ENCODE measurements around the gene LSP1. TPM values are rescaled to one million over a fixed set of nuclear protein-coding genes. Genes with fewer than 3 reads are reported as not detected.
A peak's percentile ranks its signal among the peaks of the same experiment; 100 is the strongest.

The LSP1 gene
- total and polyA plus RNA-seq, 5 donors: 7.6 to 18.3 (median 13.8) TPM

GRCh38 chr11:1896468-1896867 is 43.6 kb downstream of the LSP1 start:
- H3K9me3 ChIP-seq (ENCODE audit: control insufficient read depth, low read length): no peaks in the 10 kb centered on the region
- H3K4me3 ChIP-seq (ENCODE audit: low read length): no peak overlapping the region
- WGBS: 55% methylated on average over 10 of the region's 10 CpGs
- no peak for ATAC-seq
- DNase-seq: no peak
- no peak overlapping the region for H3K27ac ChIP-seq (ENCODE audit: low read length)
- intact Hi-C loops (cut with DNase I): loop anchor here in 2 of 4 donors (10.0 kb wide), 2 partner anchors 48 to 52 kb away; partner anchors contain the start of gene MRPL23 (in 1 of the 2)
- H3K27me3 ChIP-seq (ENCODE audit: control insufficient read depth, insufficient read depth): no peaks in the 10 kb centered on the region
- no peaks in the 10 kb centered on the region for H3K4me1 ChIP-seq (ENCODE audit: control insufficient read depth, insufficient read depth, low read length)

GRCh38 chr11:1896923-1897322 is 44.0 kb downstream of the LSP1 start:
- WGBS: 67% methylated on average over 12 of the region's 12 CpGs
- H3K9me3 ChIP-seq (ENCODE audit: control insufficient read depth, low read length): no peaks in the 10 kb centered on the region
- H3K4me3 ChIP-seq (ENCODE audit: low read length): no peak overlapping the region
- H3K27me3 ChIP-seq (ENCODE audit: control insufficient read depth, insufficient read depth): no peaks in the 10 kb centered on the region
- no peak overlapping the region for H3K27ac ChIP-seq (ENCODE audit: low read length)
- ATAC-seq (no peak), DNase-seq (peak in 1 of 3 donors; percentile 32)
- H3K4me1 ChIP-seq (ENCODE audit: control insufficient read depth, insufficient read depth, low read length): no peaks in the 10 kb centered on the region
- intact Hi-C loops (cut with DNase I): loop anchor here in 2 of 4 donors (10.0 kb wide), 2 partner anchors 48 to 52 kb away; partner anchors contain the start of gene MRPL23 (in 1 of the 2)

GRCh38 chr11:1899090-1899489 is 46.2 kb downstream of the LSP1 start:
- Histone ChIP-seq H3K4me1 (ENCODE audit: control insufficient read depth, insufficient read depth, low read length) (no peaks in the 10 kb centered on the region), H3K27ac (ENCODE audit: low read length) (no peak overlapping the region), H3K27me3 (ENCODE audit: control insufficient read depth, insufficient read depth) (no peaks in the 10 kb centered on the region), H3K9me3 (ENCODE audit: control insufficient read depth, low read length) (no peaks in the 10 kb centered on the region), H3K4me3 (ENCODE audit: low read length) (no peak overlapping the region)
- ATAC-seq: no peak
- no peak for DNase-seq
- intact Hi-C loops (cut with DNase I): loop anchor here in 2 of 4 donors (10.0 kb wide), 2 partner anchors 46 to 54 kb away; partner anchors contain the start of gene MRPL23 (in 1 of the 2)
- WGBS: 92% methylated on average over 4 of the region's 4 CpGs

GRCh38 chr11:1899686-1900085 is 46.8 kb downstream of the LSP1 start:
- Histone ChIP-seq H3K4me1 (ENCODE audit: control insufficient read depth, insufficient read depth, low read length) (no peaks in the 10 kb centered on the region), H3K27ac (ENCODE audit: low read length) (no peak overlapping the region), H3K4me3 (ENCODE audit: low read length) (no peak overlapping the region), H3K27me3 (ENCODE audit: control insufficient read depth, insufficient read depth) (no peaks in the 10 kb centered on the region), H3K9me3 (ENCODE audit: control insufficient read depth, low read length) (no peaks in the 10 kb centered on the region)
- no peak for ATAC-seq
- intact Hi-C loops (cut with DNase I): loop anchor here in 2 of 4 donors (10.0 kb wide), 2 partner anchors 45 to 55 kb away; partner anchors contain the start of gene MRPL23 (in 1 of the 2)
- WGBS: 78% methylated on average over 5 of the region's 5 CpGs
- DNase-seq: no peak

GRCh38 chr11:1906181-1906580 is 53.3 kb downstream of the LSP1 start:
- no peak for ATAC-seq
- WGBS: 29% methylated on average over 5 of the region's 5 CpGs
- H3K27me3 ChIP-seq (ENCODE audit: control insufficient read depth, insufficient read depth): no peaks in the 10 kb centered on the region

GRCh38 chr11:1906611-1907423 is 53.9 kb downstream of the LSP1 start:
- H3K9me3 ChIP-seq (ENCODE audit: control insufficient read depth, low read length): no peaks in the 10 kb centered on the region
- peak in 1 of 3 donors; percentile 49 for DNase-seq
- intact Hi-C loops (cut with DNase I): no loop called here
- peak; percentile 16 to 37 for ATAC-seq
- no peak overlapping the region for H3K4me3 ChIP-seq (ENCODE audit: low read length)
- WGBS: 42% methylated on average over 14 of the region's 14 CpGs
- no peaks in the 10 kb centered on the region for H3K27me3 ChIP-seq (ENCODE audit: control insufficient read depth, insufficient read depth)
- peak overlapping the region; percentile 49 for H3K27ac ChIP-seq (ENCODE audit: low read length)
- H3K4me1 ChIP-seq (ENCODE audit: control insufficient read depth, insufficient read depth, low read length): peaks cover 7% of the 10 kb centered on the region

More at GRCh38 chr11:1906181-1906580, 53.3 kb downstream of the LSP1 start:
- peaks cover 7% of the 10 kb centered on the region for H3K4me1 ChIP-seq (ENCODE audit: control insufficient read depth, insufficient read depth, low read length)
- H3K27ac ChIP-seq (ENCODE audit: low read length): no peak overlapping the region
- no peaks in the 10 kb centered on the region for H3K9me3 ChIP-seq (ENCODE audit: control insufficient read depth, low read length)
- intact Hi-C loops (cut with DNase I): no loop called here
- no peak overlapping the region for H3K4me3 ChIP-seq (ENCODE audit: low read length)
- DNase-seq: no peak

GRCh38 chr11:1908618-1909017 is 55.7 kb downstream of the LSP1 start:
- peaks cover 7% of the 10 kb centered on the region for H3K4me1 ChIP-seq (ENCODE audit: control insufficient read depth, insufficient read depth, low read length)
- H3K4me3 ChIP-seq (ENCODE audit: low read length): peak overlapping the region; percentile 13
- ATAC-seq (peak; percentile 49 to 55), DNase-seq (peak in 1 of 3 donors; percentile 45)
- intact Hi-C loops (cut with DNase I): no loop called here
- H3K27me3 ChIP-seq (ENCODE audit: control insufficient read depth, insufficient read depth): no peaks in the 10 kb centered on the region
- no peaks in the 10 kb centered on the region for H3K9me3 ChIP-seq (ENCODE audit: control insufficient read depth, low read length)
- peak overlapping the region; percentile 65 for H3K27ac ChIP-seq (ENCODE audit: low read length)
- 23% methylated on average over 9 of the region's 9 CpGs for WGBS

- ATAC-seq (no peak), DNase-seq (no peak)
- 90% methylated on average over 7 of the region's 7 CpGs for WGBS
- Histone ChIP-seq H3K9me3 (ENCODE audit: control insufficient read depth, low read length) (no peaks in the 10 kb centered on the region), H3K4me3 (ENCODE audit: low read length) (no peak overlapping the region), H3K27me3 (ENCODE audit: control insufficient read depth, insufficient read depth) (no peaks in the 10 kb centered on the region), H3K4me1 (ENCODE audit: control insufficient read depth, insufficient read depth, low read length) (peaks cover 7% of the 10 kb centered on the region), H3K27ac (ENCODE audit: low read length) (no peak overlapping the region)
- intact Hi-C loops (cut with DNase I): no loop called here
Observed at GRCh38 chr11:1909524-1909923, 56.6 kb downstream of the LSP1 start.

- DNase-seq (peak in 1 of 3 donors; percentile 27), ATAC-seq (no peak)
- no peaks in the 10 kb centered on the region for H3K9me3 ChIP-seq (ENCODE audit: control insufficient read depth, low read length)
- H3K27ac ChIP-seq (ENCODE audit: low read length): no peak overlapping the region
- H3K27me3 ChIP-seq (ENCODE audit: control insufficient read depth, insufficient read depth): no peaks in the 10 kb centered on the region
- H3K4me3 ChIP-seq (ENCODE audit: low read length): no peak overlapping the region
- H3K4me1 ChIP-seq (ENCODE audit: control insufficient read depth, insufficient read depth, low read length): no peaks in the 10 kb centered on the region
- WGBS: 73% methylated on average over 13 of the region's 13 CpGs
- intact Hi-C loops (cut with DNase I): loop anchor here in 1 of 4 donors (10.0 kb wide), 1 partner anchor 58 kb away; the partner anchor contains the start of gene LSP1
Observed at GRCh38 chr11:1912289-1912878, 59.5 kb downstream of the LSP1 start.

- Histone ChIP-seq H3K4me1 (ENCODE audit: control insufficient read depth, insufficient read depth, low read length) (no peaks in the 10 kb centered on the region), H3K27me3 (ENCODE audit: control insufficient read depth, insufficient read depth) (no peaks in the 10 kb centered on the region), H3K9me3 (ENCODE audit: control insufficient read depth, low read length) (no peaks in the 10 kb centered on the region), H3K4me3 (ENCODE audit: low read length) (no peak overlapping the region), H3K27ac (ENCODE audit: low read length) (no peak overlapping the region)
- intact Hi-C loops (cut with DNase I): loop anchor here in 1 of 4 donors (10.0 kb wide), 1 partner anchor 59 kb away; the partner anchor contains the start of gene LSP1
- ATAC-seq (no peak), DNase-seq (peak in 1 of 3 donors; percentile 50)
- 92% methylated on average over 31 of the region's 31 CpGs for WGBS
Observed at GRCh38 chr11:1913271-1914060, 60.6 kb downstream of the LSP1 start.

All from right cardiac atrium (tissue), 5 donors.